ENCODE measurements around the gene SGF29.
A peak's percentile ranks its signal among the peaks of the same experiment; 100 is the strongest.
"Not testable (repeated sequence)": the region's sequence is repeated elsewhere in the genome, so short reads cannot be mapped to it uniquely, and the experiment has no call there.

The SGF29 gene

GRCh38 chr16:28616636-28617035, 62.9 kb downstream of the SGF29 start:
- no peaks in the 10 kb centered on the region; the same call in none of the 2 replicates for H3K36me3 ChIP-seq (ENCODE audit: insufficient read depth)
- H3K27me3 ChIP-seq (ENCODE audit: insufficient read depth, low read depth) = no peaks in the 10 kb centered on the region
- no peak overlapping the region for H3K4me2 ChIP-seq
- no peak for TF ChIP-seq CTCF (conservative IDR thresholded peaks at IDR 0.05; ENCODE audit: low read depth, low read length)
- no peak overlapping the region for H3K27ac ChIP-seq
- H4K20me1 ChIP-seq (ENCODE audit: insufficient read depth) = no peaks in the 10 kb centered on the region
- H3K4me3 ChIP-seq (IDR thresholded peaks at IDR 0.05; ENCODE audit: insufficient read depth, low read depth, low read length) = no peak overlapping the region
- H3K9ac ChIP-seq = no peak overlapping the region
- H2AFZ ChIP-seq (ENCODE audit: low read depth) = no peak overlapping the region
- peaks cover 1% of the 10 kb centered on the region for H3K4me1 ChIP-seq (ENCODE audit: low read depth, poor library complexity, severe bottlenecking)
- H3K79me2 ChIP-seq (ENCODE audit: insufficient read depth, low read depth) = 0 out of 2 replicates have a peak, but pooled peaks cover 3% of the 10 kb centered on the region

DNA sequence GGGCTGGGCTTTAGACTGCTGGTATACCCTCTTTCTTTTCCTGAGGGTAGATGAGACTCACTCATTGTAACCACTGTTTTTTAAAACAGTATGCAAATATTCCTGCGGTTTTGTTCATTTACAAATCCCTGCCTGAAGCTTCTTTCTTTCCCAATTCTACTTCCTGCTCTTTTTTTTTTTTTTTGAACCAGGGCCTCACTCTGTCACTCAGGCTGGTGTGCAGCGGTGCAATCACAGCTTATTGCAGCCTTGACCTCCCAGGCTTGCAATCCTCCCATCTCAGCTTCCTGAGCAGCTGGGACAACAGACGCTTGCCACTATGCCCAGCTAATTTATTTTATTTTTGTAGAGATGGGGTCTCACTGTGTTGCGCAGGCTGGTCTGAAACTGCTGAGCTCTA, 64.2 kb downstream of the SGF29 start:
- no peak overlapping the region for H3K9ac ChIP-seq
- H3K27ac ChIP-seq = no peak overlapping the region
- no peaks in the 10 kb centered on the region; the same call in none of the 2 replicates for H3K36me3 ChIP-seq (ENCODE audit: insufficient read depth)
- no peak overlapping the region for H2AFZ ChIP-seq (ENCODE audit: low read depth)
- no peak overlapping the region for H3K4me3 ChIP-seq (IDR thresholded peaks at IDR 0.05; ENCODE audit: insufficient read depth, low read depth, low read length)
- H3K27me3 ChIP-seq (ENCODE audit: insufficient read depth, low read depth) = no peaks in the 10 kb centered on the region
- TF ChIP-seq CTCF (conservative IDR thresholded peaks at IDR 0.05; ENCODE audit: low read depth, low read length) = no peak
- H4K20me1 ChIP-seq (ENCODE audit: insufficient read depth) = no peaks in the 10 kb centered on the region
- peaks cover 7% of the 10 kb centered on the region for H3K4me1 ChIP-seq (ENCODE audit: low read depth, poor library complexity, severe bottlenecking)
- no peak overlapping the region for H3K4me2 ChIP-seq
- H3K79me2 ChIP-seq (ENCODE audit: insufficient read depth, low read depth) = peaks cover 15% of the 10 kb centered on the region; the same call in 1 of the 2 replicates

DNA sequence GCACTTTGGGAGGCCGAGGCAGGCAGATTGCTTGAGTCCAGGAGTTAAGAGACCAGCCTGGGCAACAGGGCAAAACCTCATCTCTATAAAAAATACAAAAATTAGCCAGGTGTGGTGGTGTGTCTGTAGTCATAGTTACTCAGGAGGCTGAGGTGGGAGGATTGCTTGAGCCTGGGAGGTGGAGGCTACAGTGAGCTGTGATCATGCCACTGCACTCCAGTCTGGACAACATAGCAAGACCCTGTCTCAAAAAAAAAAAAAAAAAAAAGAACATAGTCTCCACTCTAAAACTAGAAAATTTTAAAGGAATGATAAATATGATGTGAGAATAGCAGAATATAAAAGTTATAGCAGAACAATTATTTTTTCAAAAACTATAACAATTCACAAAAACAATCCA, 66.6 kb downstream of the SGF29 start:
- not testable (repeated sequence) for H3K27ac ChIP-seq; H3K4me2 ChIP-seq; H2AFZ ChIP-seq (ENCODE audit: low read depth); H3K4me3 ChIP-seq (IDR thresholded peaks at IDR 0.05; ENCODE audit: insufficient read depth, low read depth, low read length); H3K36me3 ChIP-seq (ENCODE audit: insufficient read depth); H3K9ac ChIP-seq; H4K20me1 ChIP-seq (ENCODE audit: insufficient read depth); H3K27me3 ChIP-seq (ENCODE audit: insufficient read depth, low read depth)
- H3K4me1 ChIP-seq (ENCODE audit: low read depth, poor library complexity, severe bottlenecking) = peaks cover 13% of the 10 kb centered on the region
- H3K79me2 ChIP-seq (ENCODE audit: insufficient read depth, low read depth) = peaks cover 15% of the 10 kb centered on the region; the same call in 1 of the 2 replicates

DNA sequence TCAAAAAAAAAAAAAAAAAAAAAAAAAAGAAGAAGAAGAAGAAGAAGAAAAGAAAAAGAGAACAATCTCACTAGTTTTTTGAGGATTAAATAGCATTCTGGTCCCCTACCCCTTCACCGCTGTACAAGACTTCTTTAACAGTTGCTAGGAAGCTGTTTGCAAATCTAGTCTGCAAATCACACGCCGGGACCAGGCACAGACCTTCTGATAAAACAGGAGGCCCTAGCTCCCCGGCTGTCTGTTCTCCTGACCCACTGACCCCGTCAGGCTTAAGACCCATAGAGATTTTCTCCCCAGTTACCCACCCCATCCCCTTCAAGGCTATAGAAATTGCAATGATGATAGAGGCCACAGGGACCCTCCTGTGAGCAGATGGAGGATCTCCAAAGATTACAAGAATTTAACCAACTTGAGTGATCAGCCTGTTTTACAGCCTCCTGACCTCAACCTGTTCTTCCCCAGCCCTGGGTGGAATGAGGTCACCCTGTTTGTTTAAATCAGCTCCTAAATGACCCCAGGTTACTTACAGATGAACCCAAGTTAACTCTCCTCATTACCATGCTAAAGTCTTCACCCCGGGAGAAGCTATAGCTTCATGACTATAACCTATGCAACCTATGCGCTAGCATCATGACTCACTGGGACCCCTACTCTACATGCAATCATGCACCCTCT, 67.9 kb downstream of the SGF29 start:
- H3K27me3 ChIP-seq (ENCODE audit: insufficient read depth, low read depth) = no peaks in the 10 kb centered on the region
- no peak overlapping the region for H2AFZ ChIP-seq (ENCODE audit: low read depth)
- no peak overlapping the region for H3K9ac ChIP-seq
- H3K36me3 ChIP-seq (ENCODE audit: insufficient read depth) = no peaks in the 10 kb centered on the region; the same call in none of the 2 replicates
- no peaks in the 10 kb centered on the region for H4K20me1 ChIP-seq (ENCODE audit: insufficient read depth)
- TF ChIP-seq CTCF (conservative IDR thresholded peaks at IDR 0.05; ENCODE audit: low read depth, low read length) = no peak
- H3K4me2 ChIP-seq = peak overlapping the region; percentile 59; the same call in 1 of the 2 replicates
- peaks cover 15% of the 10 kb centered on the region; the same call in 1 of the 2 replicates for H3K79me2 ChIP-seq (ENCODE audit: insufficient read depth, low read depth)
- H3K4me1 ChIP-seq (ENCODE audit: low read depth, poor library complexity, severe bottlenecking) = peaks cover 13% of the 10 kb centered on the region
- no peak overlapping the region for H3K4me3 ChIP-seq (IDR thresholded peaks at IDR 0.05; ENCODE audit: insufficient read depth, low read depth, low read length)
- H3K27ac ChIP-seq = no peak overlapping the region

GRCh38 chr16:28622532-28623171, 68.9 kb downstream of the SGF29 start:
- not testable (repeated sequence) for H3K27me3 ChIP-seq (ENCODE audit: insufficient read depth, low read depth); H3K4me3 ChIP-seq (IDR thresholded peaks at IDR 0.05; ENCODE audit: insufficient read depth, low read depth, low read length); H3K36me3 ChIP-seq (ENCODE audit: insufficient read depth); H4K20me1 ChIP-seq (ENCODE audit: insufficient read depth)
- Histone ChIP-seq H3K79me2 (ENCODE audit: insufficient read depth, low read depth) (peaks cover 15% of the 10 kb centered on the region; the same call in 1 of the 2 replicates), H2AFZ (ENCODE audit: low read depth) (peak overlapping the region; percentile 76), H3K9ac (peak overlapping the region; percentile 86), H3K4me2 (peak overlapping the region; percentile 59), H3K4me1 (ENCODE audit: low read depth, poor library complexity, severe bottlenecking) (peaks cover 13% of the 10 kb centered on the region), H3K27ac (peak overlapping the region; percentile 64)

Measured in KMS-11 (cell line).